A172 (cell line): ENCODE measurements around the gene HRK. TPM values are rescaled to one million over a fixed set of nuclear protein-coding genes. Genes with fewer than 3 reads are reported as not detected.
A peak's percentile ranks its signal among the peaks of the same experiment; 100 is the strongest.

Source experiments
- DNase-seq: peaks from one replicate; pipeline ENCODE4 v3.0.0-alpha.2; 2015; ENCODE audit warnings: low spot score
- total RNA-seq: library from RNA; depleted of rRNA; stranded (reverse); fragments of >200 nt; shearing (Covaris generic); gene quantifications from 2 replicates; pipeline ENCODE4 v1.2.3, GENCODE V29; 2014

The HRK gene
- total RNA-seq, 1 experiment from 2014 or later: 0.55 TPM

DNA sequence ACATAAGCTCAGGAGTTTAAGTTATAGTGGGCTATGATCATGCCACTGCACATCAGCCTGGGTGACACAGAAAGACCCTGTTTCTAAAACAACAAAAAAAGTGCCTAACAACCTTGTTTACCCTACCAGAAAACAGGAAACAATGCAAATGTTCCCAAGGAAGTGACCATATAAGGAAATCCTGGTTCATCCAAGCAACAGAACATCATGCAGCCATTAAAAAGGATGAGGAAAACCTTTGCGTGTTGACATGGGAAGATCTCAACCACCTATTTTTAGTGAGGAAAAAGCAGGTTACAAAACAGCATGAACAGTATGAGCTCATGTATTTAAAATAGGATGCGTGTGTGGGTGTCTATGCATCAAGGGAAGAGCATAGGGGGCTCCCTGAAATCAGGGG is 13.7 kb downstream of the HRK start:
- DNase-seq: no peak

- peak; percentile 89 for DNase-seq
Measured at GRCh38 chr12:116864371-116865160, 16.7 kb downstream of the HRK start.

- peak; percentile 61 for DNase-seq
Measured at GRCh38 chr12:116863275-116863767, 17.9 kb downstream of the HRK start.

DNA sequence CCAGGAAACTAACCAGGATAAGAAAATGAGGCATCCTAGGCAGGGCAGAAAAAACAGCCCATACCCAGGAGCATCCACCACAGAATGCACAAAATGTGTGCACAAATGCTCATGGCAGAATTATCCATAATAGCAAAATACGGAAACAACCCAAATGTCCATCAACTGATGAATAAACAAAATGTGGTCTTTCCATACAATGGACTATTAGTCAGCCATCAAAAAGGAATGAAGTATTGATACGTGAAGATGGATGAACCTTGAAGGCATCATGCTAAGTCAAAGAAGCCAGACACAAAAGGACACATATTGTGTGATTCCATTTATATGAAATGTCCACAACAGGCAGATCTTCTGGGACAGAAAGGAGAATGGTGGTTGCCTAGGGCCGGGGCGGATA is 19.1 kb downstream of the HRK start:
- DNase-seq: no peak

- DNase-seq: peak; percentile 48
Measured at GRCh38 chr12:116861320-116861719, 19.9 kb downstream of the HRK start.

DNA sequence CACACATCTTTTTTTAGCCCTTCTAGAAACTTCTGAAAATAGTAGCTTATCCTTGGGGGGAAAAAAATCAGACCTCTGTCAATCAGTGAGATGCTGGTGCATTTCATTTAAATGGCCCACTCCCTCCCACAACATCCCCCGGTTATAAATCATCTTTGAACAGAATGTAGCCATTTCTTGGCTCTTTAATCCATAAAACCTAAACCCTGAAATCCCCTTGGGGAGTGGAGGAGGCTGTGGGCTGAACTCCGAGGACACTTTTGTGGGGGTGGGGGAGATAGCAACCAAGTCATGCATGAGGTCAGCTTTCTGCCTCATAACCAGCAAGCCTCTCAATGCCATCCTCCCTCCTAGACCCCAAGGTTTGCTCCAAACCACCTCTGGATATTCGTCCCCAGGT is 21.0 kb downstream of the HRK start:
- DNase-seq: no peak

DNA sequence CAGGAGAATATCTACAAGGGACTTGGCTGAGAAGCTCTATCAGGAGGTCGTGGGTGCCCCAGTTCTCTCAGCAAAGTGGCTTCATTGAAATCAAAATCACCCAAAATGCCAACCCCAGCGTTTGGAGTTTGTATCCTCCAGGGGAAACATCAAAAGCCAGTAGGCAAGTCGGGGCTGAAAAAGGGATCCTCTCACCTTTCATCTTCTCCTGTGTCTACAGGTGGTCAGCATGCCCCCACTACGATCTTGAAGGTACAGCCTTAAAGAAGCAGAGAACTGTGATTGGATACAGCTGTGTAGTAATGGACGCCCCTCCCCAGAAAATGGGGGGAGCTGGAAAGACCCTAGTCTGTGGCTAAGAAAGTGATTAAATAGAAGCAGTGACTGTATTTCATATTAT is 22.2 kb downstream of the HRK start:
- no peak for DNase-seq

DNA sequence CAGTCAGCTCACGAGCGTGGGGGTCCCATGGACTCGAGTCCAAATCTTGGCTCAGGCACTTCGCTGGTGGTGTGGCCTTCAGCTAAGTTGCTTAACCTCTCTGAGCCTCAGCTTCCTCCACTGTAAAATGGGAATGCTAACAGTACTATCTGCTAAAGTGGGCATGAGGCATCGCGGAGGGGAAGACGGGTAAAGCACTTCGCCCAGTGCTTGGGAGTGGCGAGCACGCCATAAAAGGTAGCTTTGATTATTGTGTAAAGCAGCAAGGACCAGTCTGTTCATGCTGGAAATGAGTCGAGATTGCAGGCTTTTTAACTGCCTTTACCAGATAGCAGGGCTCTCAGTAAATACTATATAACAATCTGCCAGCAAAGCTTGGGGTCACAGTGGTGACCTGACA is 24.5 kb downstream of the HRK start:
- no peak for DNase-seq

GRCh38 chr12:116855744-116856470 is 25.3 kb downstream of the HRK start:
- DNase-seq: peak; percentile 35

GRCh38 chr12:116853507-116853906 is 27.7 kb downstream of the HRK start:
- no peak for DNase-seq

DNA sequence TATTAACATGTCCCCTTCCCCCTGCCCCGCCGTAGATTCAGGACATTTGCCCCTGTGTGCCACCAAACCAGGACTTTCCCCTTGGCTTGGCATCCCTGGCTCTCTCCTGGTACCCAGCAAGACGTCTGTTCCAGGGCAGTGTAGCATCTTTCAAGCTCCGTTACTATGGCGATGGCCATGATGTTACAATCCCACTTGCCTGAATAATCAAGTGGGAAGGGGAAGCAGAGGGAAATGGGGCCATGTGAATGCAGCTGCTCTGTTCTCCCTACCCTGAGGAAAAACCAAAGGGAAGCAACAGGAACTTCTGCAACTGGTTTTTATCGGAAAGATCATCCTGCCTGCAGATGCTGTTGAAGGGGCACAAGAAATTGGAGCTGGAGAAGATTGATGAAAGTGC is 28.9 kb downstream of the HRK start:
- no peak for DNase-seq

DNA sequence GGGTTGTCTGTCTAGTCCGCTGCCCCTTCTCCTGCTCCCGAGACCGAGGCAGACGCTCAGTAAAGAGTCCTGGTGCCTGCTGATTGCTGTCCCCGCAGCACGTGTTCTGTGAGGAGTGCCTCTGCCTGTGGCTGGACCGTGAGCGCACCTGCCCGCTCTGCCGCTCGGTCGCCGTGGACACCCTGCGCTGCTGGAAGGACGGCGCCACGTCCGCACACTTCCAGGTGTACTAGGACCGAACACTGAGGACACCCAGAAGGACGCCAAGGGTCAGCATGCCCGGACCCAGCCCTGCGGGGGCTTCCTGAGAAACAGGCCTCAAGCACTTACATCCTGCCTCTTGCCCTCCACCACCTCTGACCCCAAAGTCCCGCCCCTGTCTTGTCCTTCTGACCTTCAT is 32.0 kb downstream of the HRK start:
- DNase-seq: no peak

DNA sequence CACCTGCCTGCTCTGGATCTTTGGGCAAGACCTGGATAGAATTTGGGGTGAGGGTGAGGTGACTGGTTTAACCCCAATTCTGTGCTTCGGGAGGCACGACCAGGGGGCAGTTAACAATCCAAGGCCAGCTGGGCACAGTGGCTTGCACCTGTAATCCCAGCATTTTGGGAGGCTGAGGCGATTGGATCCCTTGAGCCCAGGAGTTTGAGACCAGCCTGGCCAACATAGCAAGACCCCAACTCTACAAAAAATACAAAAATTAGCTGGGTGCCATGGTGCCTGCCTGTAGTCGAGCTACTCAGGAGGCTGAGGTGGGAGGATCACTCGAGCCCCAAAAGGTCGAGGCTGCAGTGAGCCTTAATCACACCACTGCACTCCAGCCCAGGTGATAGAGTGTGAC is 38.2 kb downstream of the HRK start:
- no peak for DNase-seq

DNA sequence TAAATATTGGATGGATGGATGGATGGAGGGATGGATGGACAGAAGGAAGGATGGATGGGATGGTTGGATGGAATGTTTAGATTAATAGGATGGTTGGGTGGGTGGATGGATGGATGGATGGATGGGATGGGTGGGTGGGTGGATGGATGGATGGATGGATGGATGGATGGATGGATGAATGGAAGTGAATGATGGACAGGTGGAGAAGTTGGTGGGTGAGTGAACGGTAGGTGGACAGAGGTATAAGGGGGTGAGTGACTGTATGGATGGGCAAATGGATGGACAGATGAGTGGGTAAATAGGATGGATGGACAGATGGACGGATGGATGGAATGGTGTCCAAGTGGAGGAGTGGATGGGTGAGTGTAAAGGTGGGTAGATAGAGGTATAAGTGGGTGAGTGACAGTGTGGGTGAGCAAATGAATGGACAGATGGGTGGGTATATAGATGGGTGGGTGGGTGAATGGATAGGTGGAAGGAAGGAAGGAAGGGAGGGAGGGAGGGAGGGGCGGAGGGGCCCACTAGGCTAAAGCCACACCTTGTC is 41.9 kb downstream of the HRK start:
- no peak for DNase-seq

GRCh38 chr12:116838365-116838764 is 42.9 kb downstream of the HRK start:
- no peak for DNase-seq

DNA sequence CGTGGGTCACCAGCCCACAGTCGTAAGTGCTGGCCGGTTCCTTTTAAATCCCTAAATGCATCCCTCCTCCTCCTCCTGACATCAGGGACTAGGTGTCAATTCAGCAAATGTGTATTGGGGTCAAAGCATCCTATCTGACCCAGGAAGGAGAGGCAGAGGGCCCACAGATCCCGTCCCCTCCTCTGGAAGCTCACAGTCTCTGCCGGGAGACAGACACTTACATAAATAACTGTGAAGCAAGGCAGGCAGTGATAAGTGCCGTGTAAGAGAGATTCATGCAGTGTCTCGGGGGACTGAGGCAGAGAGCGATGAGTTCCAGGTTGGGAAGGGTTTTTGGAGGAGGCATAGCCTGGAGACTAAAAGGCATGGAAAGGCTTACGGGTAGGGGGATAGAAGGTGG is 44.1 kb downstream of the HRK start:
- DNase-seq: no peak

DNA sequence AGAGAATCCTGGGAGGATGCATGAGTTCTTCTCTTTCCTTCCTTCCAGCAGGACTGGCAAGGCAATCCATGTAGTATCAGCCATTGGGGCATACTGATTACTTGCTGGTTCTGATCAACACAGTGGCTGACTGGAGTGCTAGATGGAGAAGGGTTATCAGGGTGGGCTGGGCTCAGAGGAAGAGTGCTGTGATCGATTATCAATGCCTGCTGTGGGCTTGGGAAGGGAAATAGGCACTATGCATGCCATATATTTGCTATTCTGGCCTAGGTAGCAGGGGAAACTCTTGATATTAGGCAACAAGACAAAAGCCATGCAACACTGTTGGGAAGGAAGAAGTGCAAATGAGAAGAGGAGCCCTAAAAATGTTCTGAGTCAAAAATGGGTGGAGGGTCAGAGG is 45.8 kb downstream of the HRK start:
- no peak for DNase-seq

- DNase-seq: no peak
Measured at GRCh38 chr12:116833474-116833873, 47.8 kb downstream of the HRK start.

DNA sequence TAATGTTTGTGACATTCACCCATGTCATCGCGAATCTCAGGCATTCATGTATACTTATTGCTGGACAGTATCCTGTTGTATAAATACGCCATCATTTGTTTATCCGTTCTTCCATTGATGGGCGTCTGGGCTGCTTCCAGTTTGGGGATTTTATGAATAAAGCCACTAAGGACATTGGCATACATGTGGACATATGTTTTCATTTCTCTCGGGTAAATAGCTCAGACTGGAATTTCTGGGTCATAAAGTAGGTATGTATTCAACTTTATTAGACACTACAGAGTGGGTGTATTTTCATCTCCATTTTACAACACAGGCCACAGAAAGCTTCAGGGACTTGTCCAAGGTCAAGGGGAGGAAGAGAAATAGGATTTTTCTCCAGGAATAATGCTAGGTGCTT is 48.9 kb downstream of the HRK start:
- no peak for DNase-seq

DNA sequence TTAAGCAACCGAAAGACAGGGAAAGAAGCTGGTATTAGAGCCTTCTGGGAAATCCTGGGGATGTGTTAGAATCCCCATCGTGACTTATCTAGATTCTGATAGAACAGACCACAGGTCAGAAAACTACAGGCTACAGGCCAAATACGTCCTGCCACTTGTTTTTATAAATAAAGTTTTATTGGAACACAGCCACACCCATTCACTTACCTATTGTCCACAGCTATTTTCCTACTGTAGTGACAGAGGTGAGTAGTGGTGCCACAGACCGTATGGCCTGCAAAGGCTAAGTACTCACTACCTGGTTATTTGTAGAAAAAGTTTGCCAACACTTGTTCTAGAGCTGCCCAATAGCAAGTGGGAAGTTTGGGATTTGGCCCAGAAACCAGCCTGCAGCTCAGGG is 53.8 kb downstream of the HRK start:
- no peak for DNase-seq

DNA sequence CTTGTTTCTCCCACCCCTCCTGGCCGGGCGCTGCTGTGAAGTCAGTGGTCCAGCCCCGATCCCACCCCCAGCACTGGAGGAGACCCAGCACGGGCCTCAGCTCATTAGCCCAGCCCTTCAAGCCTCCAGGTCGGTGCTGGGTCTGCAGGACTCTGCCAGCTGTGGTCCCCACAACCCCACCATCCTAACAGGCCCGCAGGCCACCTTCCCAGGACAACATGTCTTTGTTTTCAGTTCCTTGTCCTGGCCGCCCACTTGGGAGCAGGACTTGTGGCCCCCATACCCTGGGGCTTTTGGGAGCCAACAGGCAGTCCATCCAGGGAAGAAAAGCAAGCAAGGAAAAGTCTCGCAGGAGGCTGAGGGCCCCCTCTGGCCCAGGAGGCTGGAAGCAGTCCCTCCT is 60.0 kb downstream of the HRK start:
- DNase-seq: no peak

GRCh38 chr12:116820064-116820656 is 61.1 kb downstream of the HRK start:
- DNase-seq: peak; percentile 8
